Measurements from ENCODE around the gene LRRC34.

DNA sequence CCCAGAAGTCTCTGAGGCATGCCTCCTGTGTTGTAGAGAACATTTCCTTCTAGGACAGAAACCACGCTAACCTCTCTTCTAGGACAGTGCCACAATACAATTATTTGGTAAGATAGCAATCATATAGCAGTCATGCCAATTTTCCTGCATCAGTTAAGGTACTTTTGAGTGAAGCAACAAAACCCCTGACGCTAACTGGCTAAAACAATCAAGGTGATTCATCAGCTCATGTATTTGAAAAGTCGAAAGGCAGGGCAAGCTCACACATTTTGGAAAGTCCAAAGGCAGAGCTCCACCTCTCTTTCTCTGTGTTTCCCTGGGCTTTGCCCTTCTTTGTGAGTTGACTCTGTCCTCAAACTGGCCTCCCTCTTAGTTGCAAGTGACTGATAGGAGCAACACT lies 58.0 kb downstream of the LRRC34 start:
- TF ChIP-seq POLR2AphosphoS5 (IDR thresholded peaks at IDR 0.05; ENCODE audit: low read depth) (no peak), GABPA (IDR thresholded peaks at IDR 0.05; ENCODE audit: low read depth) (no peak), SPI1 (IDR thresholded peaks at IDR 0.05; ENCODE audit: borderline replicate concordance, low read depth) (no peak)
- TF ChIP-seq, protein P1, sequence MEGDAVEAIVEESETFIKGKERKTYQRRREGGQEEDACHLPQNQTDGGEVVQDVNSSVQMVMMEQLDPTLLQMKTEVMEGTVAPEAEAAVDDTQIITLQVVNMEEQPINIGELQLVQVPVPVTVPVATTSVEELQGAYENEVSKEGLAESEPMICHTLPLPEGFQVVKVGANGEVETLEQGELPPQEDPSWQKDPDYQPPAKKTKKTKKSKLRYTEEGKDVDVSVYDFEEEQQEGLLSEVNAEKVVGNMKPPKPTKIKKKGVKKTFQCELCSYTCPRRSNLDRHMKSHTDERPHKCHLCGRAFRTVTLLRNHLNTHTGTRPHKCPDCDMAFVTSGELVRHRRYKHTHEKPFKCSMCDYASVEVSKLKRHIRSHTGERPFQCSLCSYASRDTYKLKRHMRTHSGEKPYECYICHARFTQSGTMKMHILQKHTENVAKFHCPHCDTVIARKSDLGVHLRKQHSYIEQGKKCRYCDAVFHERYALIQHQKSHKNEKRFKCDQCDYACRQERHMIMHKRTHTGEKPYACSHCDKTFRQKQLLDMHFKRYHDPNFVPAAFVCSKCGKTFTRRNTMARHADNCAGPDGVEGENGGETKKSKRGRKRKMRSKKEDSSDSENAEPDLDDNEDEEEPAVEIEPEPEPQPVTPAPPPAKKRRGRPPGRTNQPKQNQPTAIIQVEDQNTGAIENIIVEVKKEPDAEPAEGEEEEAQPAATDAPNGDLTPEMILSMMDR (IDR thresholded peaks at IDR 0.05; ENCODE audit: insufficient read depth, low read length) = no peak
- TF ChIP-seq, protein P2, sequence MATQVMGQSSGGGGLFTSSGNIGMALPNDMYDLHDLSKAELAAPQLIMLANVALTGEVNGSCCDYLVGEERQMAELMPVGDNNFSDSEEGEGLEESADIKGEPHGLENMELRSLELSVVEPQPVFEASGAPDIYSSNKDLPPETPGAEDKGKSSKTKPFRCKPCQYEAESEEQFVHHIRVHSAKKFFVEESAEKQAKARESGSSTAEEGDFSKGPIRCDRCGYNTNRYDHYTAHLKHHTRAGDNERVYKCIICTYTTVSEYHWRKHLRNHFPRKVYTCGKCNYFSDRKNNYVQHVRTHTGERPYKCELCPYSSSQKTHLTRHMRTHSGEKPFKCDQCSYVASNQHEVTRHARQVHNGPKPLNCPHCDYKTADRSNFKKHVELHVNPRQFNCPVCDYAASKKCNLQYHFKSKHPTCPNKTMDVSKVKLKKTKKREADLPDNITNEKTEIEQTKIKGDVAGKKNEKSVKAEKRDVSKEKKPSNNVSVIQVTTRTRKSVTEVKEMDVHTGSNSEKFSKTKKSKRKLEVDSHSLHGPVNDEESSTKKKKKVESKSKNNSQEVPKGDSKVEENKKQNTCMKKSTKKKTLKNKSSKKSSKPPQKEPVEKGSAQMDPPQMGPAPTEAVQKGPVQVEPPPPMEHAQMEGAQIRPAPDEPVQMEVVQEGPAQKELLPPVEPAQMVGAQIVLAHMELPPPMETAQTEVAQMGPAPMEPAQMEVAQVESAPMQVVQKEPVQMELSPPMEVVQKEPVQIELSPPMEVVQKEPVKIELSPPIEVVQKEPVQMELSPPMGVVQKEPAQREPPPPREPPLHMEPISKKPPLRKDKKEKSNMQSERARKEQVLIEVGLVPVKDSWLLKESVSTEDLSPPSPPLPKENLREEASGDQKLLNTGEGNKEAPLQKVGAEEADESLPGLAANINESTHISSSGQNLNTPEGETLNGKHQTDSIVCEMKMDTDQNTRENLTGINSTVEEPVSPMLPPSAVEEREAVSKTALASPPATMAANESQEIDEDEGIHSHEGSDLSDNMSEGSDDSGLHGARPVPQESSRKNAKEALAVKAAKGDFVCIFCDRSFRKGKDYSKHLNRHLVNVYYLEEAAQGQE (IDR thresholded peaks at IDR 0.05; ENCODE audit: insufficient replicate concordance, low read depth) = no peak
